Left ventricle myocardium inferior (tissue), 1 donor: ENCODE results near the gene WIPF3. TPM values are rescaled to one million over a fixed set of nuclear protein-coding genes. Genes with fewer than 3 reads are reported as not detected.
A peak's percentile ranks its signal among the peaks of the same experiment; 100 is the strongest.

Source experiments
- DNase-seq: peaks from one replicate; pipeline ENCODE4 v3.0.0-alpha.2; 2020
- H3K27ac ChIP-seq: fragments of 200-600 bp; replicated peaks from 2 replicates; pipeline ENCODE4 v1.8.0; 2021
- H3K27me3 ChIP-seq: fragments of 200-600 bp; 2 replicates; pipeline ENCODE4 v1.8.0; 2021; ENCODE audit warnings: low read depth
- H3K36me3 ChIP-seq: fragments of 200-600 bp; 2 replicates; pipeline ENCODE4 v1.8.0; 2021
- H3K4me1 ChIP-seq: fragments of 200-600 bp; 2 replicates; pipeline ENCODE4 v1.8.0; 2021
- H3K4me3 ChIP-seq: fragments of 200-600 bp; 2 replicates; pipeline ENCODE4 v1.8.0; 2021; ENCODE audit warnings: mild to moderate bottlenecking, moderate library complexity
- H3K9me3 ChIP-seq: fragments of 200-600 bp; replicated peaks from 2 replicates; pipeline ENCODE4 v1.8.0; 2021
- intact Hi-C: fragments of 100-400 bp; cut with micrococcal nuclease; formaldehyde crosslinking; loops from one replicate; pipeline ENCODE4 v1.11.0; 2022
- total RNA-seq: library from RNA; stranded (reverse); fragmentation: NEBNext Ultra II Directional; extraction: Animal tissue kit (Norgen Biotek cat#: 25700); gene quantifications from one replicate; pipeline ENCODE4 v1.2.1, GENCODE V29; 2021
- TF ChIP-seq, protein P1 (sequence below): fragments of 200-600 bp; IDR thresholded peaks from 2 replicates; pipeline ENCODE4 v1.8.0; 2021; ENCODE audit warnings: antibody characterized with exemption, mild to moderate bottlenecking, borderline replicate concordance
- donor health status: DM: no; HTN: yes; CAD: no; lungs with severe emphysema.

Gene WIPF3
- total RNA-seq, 1 donor from 2014 or later: 8.0 TPM

DNA sequence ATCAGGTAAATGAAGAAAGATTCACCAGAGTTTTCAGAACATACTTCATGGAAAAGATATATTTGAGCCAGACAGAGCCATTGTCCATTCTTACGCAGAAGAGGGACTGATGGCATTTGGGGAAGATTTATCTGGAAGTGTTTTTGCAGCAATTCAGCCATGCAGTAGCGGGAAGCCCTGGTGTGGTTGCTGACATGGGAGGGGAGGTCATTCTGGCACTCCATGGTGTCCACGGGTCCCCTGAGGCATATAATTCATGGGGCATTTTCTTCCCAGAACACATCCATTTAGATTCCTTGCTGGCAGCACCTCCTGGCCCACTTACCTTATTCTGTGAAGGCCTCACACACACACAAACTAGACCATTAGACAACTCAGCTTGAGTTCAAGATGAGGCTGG, 55.6 kb downstream of the WIPF3 start:
- Histone ChIP-seq H3K4me3 (no peak overlapping the region), H3K27ac (no peak overlapping the region), H3K27me3 (no peaks in the 10 kb centered on the region), H3K9me3 (no peaks in the 10 kb centered on the region), H3K4me1 (peaks cover 54% of the 10 kb centered on the region), H3K36me3 (no peaks in the 10 kb centered on the region)
- intact Hi-C loops: no loop called here
- no peak for DNase-seq
- TF ChIP-seq, protein P1, sequence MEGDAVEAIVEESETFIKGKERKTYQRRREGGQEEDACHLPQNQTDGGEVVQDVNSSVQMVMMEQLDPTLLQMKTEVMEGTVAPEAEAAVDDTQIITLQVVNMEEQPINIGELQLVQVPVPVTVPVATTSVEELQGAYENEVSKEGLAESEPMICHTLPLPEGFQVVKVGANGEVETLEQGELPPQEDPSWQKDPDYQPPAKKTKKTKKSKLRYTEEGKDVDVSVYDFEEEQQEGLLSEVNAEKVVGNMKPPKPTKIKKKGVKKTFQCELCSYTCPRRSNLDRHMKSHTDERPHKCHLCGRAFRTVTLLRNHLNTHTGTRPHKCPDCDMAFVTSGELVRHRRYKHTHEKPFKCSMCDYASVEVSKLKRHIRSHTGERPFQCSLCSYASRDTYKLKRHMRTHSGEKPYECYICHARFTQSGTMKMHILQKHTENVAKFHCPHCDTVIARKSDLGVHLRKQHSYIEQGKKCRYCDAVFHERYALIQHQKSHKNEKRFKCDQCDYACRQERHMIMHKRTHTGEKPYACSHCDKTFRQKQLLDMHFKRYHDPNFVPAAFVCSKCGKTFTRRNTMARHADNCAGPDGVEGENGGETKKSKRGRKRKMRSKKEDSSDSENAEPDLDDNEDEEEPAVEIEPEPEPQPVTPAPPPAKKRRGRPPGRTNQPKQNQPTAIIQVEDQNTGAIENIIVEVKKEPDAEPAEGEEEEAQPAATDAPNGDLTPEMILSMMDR: no peak

DNA sequence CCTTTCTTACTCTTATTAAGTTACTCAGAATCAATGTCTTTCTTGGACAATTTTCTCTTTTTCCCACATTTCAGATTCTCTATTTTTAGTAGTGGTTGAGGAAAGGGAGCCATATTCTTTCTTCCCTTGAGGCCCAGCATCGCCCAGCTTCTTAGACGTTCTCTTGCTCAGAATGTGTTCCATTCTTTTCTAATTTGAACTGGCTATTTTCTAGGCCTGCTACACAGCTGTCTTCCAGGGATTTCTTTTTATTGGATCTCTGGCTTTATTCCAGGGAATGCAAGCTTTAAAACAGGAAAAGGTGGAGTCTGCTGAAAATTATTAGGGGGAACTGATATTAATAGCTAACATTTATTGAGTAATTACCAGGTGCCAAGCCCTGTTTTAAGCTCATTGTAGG, 58.3 kb downstream of the WIPF3 start:
- H3K36me3 ChIP-seq: no peaks in the 10 kb centered on the region
- no peaks in the 10 kb centered on the region for H3K9me3 ChIP-seq
- peaks cover 39% of the 10 kb centered on the region for H3K4me1 ChIP-seq
- TF ChIP-seq, protein P1: no peak
- H3K27me3 ChIP-seq: no peaks in the 10 kb centered on the region
- H3K4me3 ChIP-seq: no peak overlapping the region
- intact Hi-C loops: no loop called here
- H3K27ac ChIP-seq: peak overlapping the region; percentile 44
- DNase-seq: no peak

DNA sequence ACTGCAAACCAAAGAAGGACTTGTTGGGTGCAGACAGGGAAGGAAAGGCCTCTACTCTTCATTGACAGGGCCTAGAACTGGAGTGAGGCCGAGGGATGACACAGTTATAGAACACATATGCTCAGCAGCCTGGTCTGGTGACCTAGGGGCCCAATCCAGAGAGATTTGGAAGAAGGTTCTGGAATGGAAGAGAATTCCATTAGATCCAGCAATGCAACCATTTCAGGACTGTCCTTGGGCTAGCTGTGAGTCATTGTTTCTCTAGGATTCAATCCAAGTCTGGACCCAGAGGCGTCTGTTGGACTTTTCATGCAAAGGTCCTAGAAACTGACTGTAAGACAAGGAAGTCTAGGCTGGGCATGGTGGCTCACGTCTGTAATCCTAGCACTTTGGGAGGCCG, 59.2 kb downstream of the WIPF3 start:
- no peaks in the 10 kb centered on the region for H3K36me3 ChIP-seq
- no peaks in the 10 kb centered on the region for H3K27me3 ChIP-seq
- no peaks in the 10 kb centered on the region for H3K9me3 ChIP-seq
- peak overlapping the region; percentile 44 for H3K27ac ChIP-seq
- H3K4me1 ChIP-seq: peaks cover 32% of the 10 kb centered on the region
- DNase-seq: no peak
- H3K4me3 ChIP-seq: no peak overlapping the region
- TF ChIP-seq, protein P1: no peak
- intact Hi-C loops: no loop called here

DNA sequence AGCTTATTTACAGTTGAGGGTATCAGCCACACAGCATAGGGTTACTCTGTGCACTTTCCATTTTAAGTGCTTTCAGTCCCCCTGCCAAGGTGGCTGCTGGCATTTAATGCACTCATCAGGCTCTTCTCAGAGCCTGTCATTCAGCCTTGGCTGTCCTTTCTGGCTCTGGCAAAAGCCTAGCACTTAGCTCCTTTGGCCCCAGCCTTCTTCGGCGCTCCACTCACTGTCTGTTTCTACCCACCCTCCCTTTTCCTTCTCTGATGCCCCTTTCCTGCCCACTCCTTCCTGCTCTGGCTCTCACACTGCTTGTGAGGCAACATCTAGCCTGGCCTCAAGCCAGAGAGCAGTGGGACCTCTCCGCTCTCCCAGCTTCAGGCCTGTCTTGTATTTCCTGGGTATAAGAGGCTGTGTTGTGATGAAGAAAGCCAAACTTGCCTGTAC, 60.2 kb downstream of the WIPF3 start:
- Histone ChIP-seq H3K27me3 (no peaks in the 10 kb centered on the region), H3K36me3 (no peaks in the 10 kb centered on the region), H3K27ac (peak overlapping the region; percentile 70), H3K9me3 (no peaks in the 10 kb centered on the region), H3K4me1 (peaks cover 32% of the 10 kb centered on the region), H3K4me3 (no peak overlapping the region)
- intact Hi-C loops: no loop called here
- peak; percentile 29 for DNase-seq
- TF ChIP-seq, protein P1: no peak

DNA sequence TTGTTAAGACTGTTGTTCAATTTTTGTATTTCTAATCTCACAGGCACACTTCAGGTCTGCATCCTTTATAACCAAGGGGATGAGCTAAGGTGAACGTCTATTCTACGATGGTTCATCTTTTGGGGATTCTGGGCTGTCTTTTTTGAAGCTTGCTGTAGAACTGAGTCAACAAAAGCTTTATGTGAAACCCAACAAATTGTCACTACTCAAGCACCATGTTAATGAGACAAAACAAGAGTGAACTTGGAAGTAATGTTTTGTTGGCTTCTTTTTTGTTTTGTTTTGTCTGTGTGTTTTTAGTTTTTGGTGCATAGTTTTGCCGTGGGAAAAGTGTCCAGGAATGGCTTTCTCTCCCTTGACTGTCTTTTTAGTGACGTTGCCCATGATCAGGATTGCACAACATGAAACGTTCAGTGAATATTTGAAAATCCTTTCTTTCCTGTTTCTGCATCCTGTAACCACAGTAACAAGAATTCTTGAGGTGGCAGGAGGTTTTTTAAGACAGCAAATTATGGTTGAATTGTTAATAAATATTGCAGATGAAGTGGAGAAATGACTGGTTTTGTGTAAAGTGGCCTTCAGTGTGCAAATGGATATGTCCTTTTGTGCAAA, 65.6 kb downstream of the WIPF3 start:
- TF ChIP-seq, protein P1: no peak
- no peak overlapping the region for H3K4me3 ChIP-seq
- no peaks in the 10 kb centered on the region for H3K36me3 ChIP-seq
- DNase-seq: no peak
- intact Hi-C loops: no loop called here
- H3K9me3 ChIP-seq: no peaks in the 10 kb centered on the region
- H3K27ac ChIP-seq: no peak overlapping the region
- H3K27me3 ChIP-seq: no peaks in the 10 kb centered on the region
- peaks cover 3% of the 10 kb centered on the region for H3K4me1 ChIP-seq
